Trophoblast cell (in vitro differentiated cells and primary cell): ENCODE measurements around the gene LMBR1L.

Experiments used
- DNase-seq, 2 donors: peaks; one replicate each; pipeline ENCODE4 v3.0.0-alpha.2; 2016
- H2AFZ ChIP-seq: 2 replicates; pipeline ENCODE4 v1.6.1; 2013; ENCODE audit warnings: low read length, moderate library complexity, mild to moderate bottlenecking; ENCODE audit not compliant: insufficient read depth, poor library complexity
- H2AK5ac ChIP-seq: 2 replicates; pipeline ENCODE4 v1.6.1; 2013; ENCODE audit warnings: mild to moderate bottlenecking, low read length
- H2BK120ac ChIP-seq: 2 replicates; pipeline ENCODE4 v1.6.1; 2013; ENCODE audit warnings: low read length, mild to moderate bottlenecking, moderate library complexity; ENCODE audit not compliant: insufficient read depth, poor library complexity
- H2BK12ac ChIP-seq: 2 replicates; pipeline ENCODE4 v1.6.1; 2013; ENCODE audit warnings: mild to moderate bottlenecking, low read length, moderate library complexity
- H2BK5ac ChIP-seq: 2 replicates; pipeline ENCODE4 v1.6.1; 2013; ENCODE audit warnings: low read length, low read depth, moderate library complexity, mild to moderate bottlenecking; ENCODE audit not compliant: poor library complexity
- H3K14ac ChIP-seq: 2 replicates; pipeline ENCODE4 v1.6.1; 2013; ENCODE audit warnings: mild to moderate bottlenecking, low read length
- H3K18ac ChIP-seq: 2 replicates; pipeline ENCODE4 v1.6.1; 2013; ENCODE audit warnings: mild to moderate bottlenecking, low read length
- H3K23ac ChIP-seq: 2 replicates; pipeline ENCODE4 v1.6.1; 2013; ENCODE audit warnings: low read length
- H3K27ac ChIP-seq: 2 replicates; pipeline ENCODE4 v1.5.1; 2013; ENCODE audit warnings: low read depth, mild to moderate bottlenecking, inconsistent platforms, low read length, moderate library complexity
- H3K27me3 ChIP-seq: 2 replicates; pipeline ENCODE4 v1.6.1; 2013; ENCODE audit warnings: inconsistent platforms, mild to moderate bottlenecking, low read length, moderate library complexity; ENCODE audit not compliant: insufficient read depth
- H3K36me3 ChIP-seq, 2 experiments: 1 replicate in 1 of 2; 2 replicates in 1 of 2; pipeline ENCODE4 v1.6.1; 2013; ENCODE audit warnings: low read length in 2 of 2, mild to moderate bottlenecking in 2 of 2, moderate library complexity in 1 of 2; ENCODE audit not compliant: insufficient read depth in 2 of 2, control insufficient read depth in 1 of 2
- H3K4ac ChIP-seq: 2 replicates; pipeline ENCODE4 v1.6.1; 2013; ENCODE audit warnings: low read depth, mild to moderate bottlenecking, low read length, moderate library complexity
- H3K4me1 ChIP-seq, 2 experiments: 1 replicate in 1 of 2; 2 replicates in 1 of 2; pipeline ENCODE4 v1.6.1; 2013; ENCODE audit warnings: low read length in 2 of 2, mild to moderate bottlenecking in 2 of 2, moderate library complexity in 1 of 2; ENCODE audit not compliant: insufficient read depth in 2 of 2, control insufficient read depth in 1 of 2
- H3K4me2 ChIP-seq: 2 replicates; pipeline ENCODE4 v1.6.1; 2013; ENCODE audit warnings: inconsistent platforms, mild to moderate bottlenecking, low read length, moderate library complexity
- H3K4me3 ChIP-seq: 2 replicates; pipeline ENCODE4 v1.5.1; 2013; ENCODE audit warnings: mild to moderate bottlenecking, low read depth, low read length, inconsistent platforms
- H3K79me1 ChIP-seq: one replicate; pipeline ENCODE4 v1.6.1; 2013; ENCODE audit warnings: low read length
- H3K79me2 ChIP-seq: 2 replicates; pipeline ENCODE4 v1.6.1; 2013; ENCODE audit warnings: low read length, mild to moderate bottlenecking; ENCODE audit not compliant: control insufficient read depth, insufficient read depth, poor library complexity
- H3K9ac ChIP-seq: 2 replicates; pipeline ENCODE4 v1.6.1; 2013; ENCODE audit warnings: mild to moderate bottlenecking, low read length
- H3K9me3 ChIP-seq: 2 replicates; pipeline ENCODE4 v1.6.1; 2013; ENCODE audit warnings: low read depth, mild to moderate bottlenecking, control low read depth, inconsistent platforms, low read length; ENCODE audit not compliant: insufficient read depth
- H4K12ac ChIP-seq: 2 replicates; pipeline ENCODE4 v1.6.1; 2013; ENCODE audit warnings: low read depth, mild to moderate bottlenecking, low read length, moderate library complexity
- H4K8ac ChIP-seq: 2 replicates; pipeline ENCODE4 v1.6.1; 2013; ENCODE audit warnings: low read depth, mild to moderate bottlenecking, low read length, moderate library complexity
- H4K91ac ChIP-seq: one replicate; pipeline ENCODE4 v1.6.1; 2013; ENCODE audit warnings: low read depth, mild to moderate bottlenecking, low read length, moderate library complexity
- WGBS: extraction: QIAGEN DNeasy Blood & Tissue Kit; methylation state at CpG from one replicate; pipeline ENCODE4 v1.1.7; 2013; ENCODE audit warnings: missing lambda C conversion rate; ENCODE audit not compliant: insufficient read length, insufficient coverage; ENCODE audit errors: extremely low coverage; 5-methylcytosine and 5-hydroxymethylcytosine counted together

LMBR1L gene

DNA sequence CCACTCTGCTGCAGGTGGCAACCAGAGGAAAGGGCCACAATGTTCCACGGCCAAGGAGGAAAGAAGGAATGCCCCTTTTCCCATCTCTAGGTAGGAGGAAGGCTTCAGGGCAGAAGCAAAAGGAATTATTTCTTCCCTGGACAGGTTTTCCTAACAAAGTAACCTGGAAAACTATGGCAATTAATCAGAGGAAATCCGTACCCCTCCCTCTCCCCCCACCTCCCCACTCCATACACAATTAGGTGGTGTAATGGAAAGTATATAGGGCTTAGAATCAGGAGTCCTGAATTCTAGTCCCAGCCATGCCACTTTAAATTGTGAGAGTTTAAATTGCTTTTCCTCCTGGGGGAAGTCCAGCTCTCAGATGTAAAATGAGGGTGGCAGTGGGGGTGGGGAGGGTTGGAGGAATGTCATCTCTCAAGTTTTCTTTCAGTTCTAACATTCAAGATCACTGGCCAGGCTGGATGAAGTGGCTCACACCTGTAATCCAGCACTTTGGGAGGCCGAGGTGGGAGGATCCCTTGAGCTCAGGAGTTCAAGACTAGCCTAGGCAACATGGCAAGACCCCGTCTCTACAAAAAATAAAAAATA is 17.7 kb downstream of the LMBR1L start:
- H2BK12ac ChIP-seq: no peak overlapping the region
- H2BK120ac ChIP-seq: no peak overlapping the region
- H3K27ac ChIP-seq: no peak overlapping the region
- H3K18ac ChIP-seq: no peak overlapping the region
- H3K4me3 ChIP-seq: no peak overlapping the region
- no peak overlapping the region for H2BK5ac ChIP-seq
- peaks cover 12 to 17% of the 10 kb centered on the region in 2 experiments for H3K36me3 ChIP-seq
- H4K12ac ChIP-seq: no peak overlapping the region
- peak; percentile 47 to 54 for DNase-seq
- no peaks in the 10 kb centered on the region for H3K79me2 ChIP-seq
- H3K23ac ChIP-seq: no peak overlapping the region
- peaks cover 70% of the 10 kb centered on the region for H3K27me3 ChIP-seq
- no peak overlapping the region for H2AFZ ChIP-seq
- no CpG with 5 or more reads among the region's 4 CpGs for WGBS
- no peak overlapping the region for H3K4me2 ChIP-seq
- H3K4me1 ChIP-seq: peaks cover 12 to 29% of the 10 kb centered on the region in 2 experiments
- H3K4ac ChIP-seq: no peak overlapping the region
- no peak overlapping the region for H3K9ac ChIP-seq
- H4K8ac ChIP-seq: no peak overlapping the region
- H2AK5ac ChIP-seq: no peak overlapping the region
- peaks cover 6% of the 10 kb centered on the region for H3K9me3 ChIP-seq
- H3K14ac ChIP-seq: no peak overlapping the region
- H3K79me1 ChIP-seq: no peaks in the 10 kb centered on the region
- no peak overlapping the region for H4K91ac ChIP-seq

GRCh38 chr12:49092086-49092815 is 18.4 kb downstream of the LMBR1L start:
- no peak for DNase-seq
- no peak overlapping the region for H2AK5ac ChIP-seq
- no CpG with 5 or more reads among the region's 32 CpGs for WGBS

GRCh38 chr12:49091836-49092085 is 18.9 kb downstream of the LMBR1L start:
- Histone ChIP-seq H3K9me3 (peaks cover 6% of the 10 kb centered on the region), H3K79me2 (no peaks in the 10 kb centered on the region), H4K8ac (no peak overlapping the region), H2AFZ (no peak overlapping the region), H2BK120ac (no peak overlapping the region), H2BK5ac (no peak overlapping the region), H3K4me3 (no peak overlapping the region), H3K4me2 (peak overlapping the region; percentile 31), H2BK12ac (no peak overlapping the region), H3K4ac (no peak overlapping the region), H3K79me1 (no peaks in the 10 kb centered on the region), H4K12ac (no peak overlapping the region), H3K4me1 (peaks cover 12 to 29% of the 10 kb centered on the region in 2 experiments), H2AK5ac (no peak overlapping the region), H3K14ac (no peak overlapping the region), H3K18ac (no peak overlapping the region), H3K27me3 (peaks cover 70% of the 10 kb centered on the region), H3K23ac (no peak overlapping the region), H4K91ac (no peak overlapping the region), H3K36me3 (peaks cover under 1 to 6% of the 10 kb centered on the region in 2 experiments), H3K27ac (no peak overlapping the region), H3K9ac (no peak overlapping the region)
- WGBS: no CpG with 5 or more reads among the region's 14 CpGs
- DNase-seq: peak in 1 of 2 donors; percentile 32

More at GRCh38 chr12:49092086-49092815, 18.4 kb downstream of the LMBR1L start:
- Histone ChIP-seq H3K4me2 (peak overlapping the region; percentile 5), H3K14ac (no peak overlapping the region), H2BK12ac (no peak overlapping the region), H3K23ac (no peak overlapping the region), H3K79me1 (no peaks in the 10 kb centered on the region), H3K79me2 (no peaks in the 10 kb centered on the region), H3K4me1 (peaks cover 12 to 29% of the 10 kb centered on the region in 2 experiments), H4K8ac (no peak overlapping the region), H3K27me3 (peaks cover 70% of the 10 kb centered on the region), H3K4me3 (no peak overlapping the region), H3K18ac (no peak overlapping the region), H2BK120ac (no peak overlapping the region), H4K91ac (no peak overlapping the region), H2AFZ (no peak overlapping the region), H3K36me3 (peaks cover 5 to 10% of the 10 kb centered on the region in 2 experiments), H3K9ac (no peak overlapping the region), H3K4ac (no peak overlapping the region), H3K9me3 (peaks cover 6% of the 10 kb centered on the region), H4K12ac (no peak overlapping the region), H2BK5ac (no peak overlapping the region), H3K27ac (no peak overlapping the region)

DNA sequence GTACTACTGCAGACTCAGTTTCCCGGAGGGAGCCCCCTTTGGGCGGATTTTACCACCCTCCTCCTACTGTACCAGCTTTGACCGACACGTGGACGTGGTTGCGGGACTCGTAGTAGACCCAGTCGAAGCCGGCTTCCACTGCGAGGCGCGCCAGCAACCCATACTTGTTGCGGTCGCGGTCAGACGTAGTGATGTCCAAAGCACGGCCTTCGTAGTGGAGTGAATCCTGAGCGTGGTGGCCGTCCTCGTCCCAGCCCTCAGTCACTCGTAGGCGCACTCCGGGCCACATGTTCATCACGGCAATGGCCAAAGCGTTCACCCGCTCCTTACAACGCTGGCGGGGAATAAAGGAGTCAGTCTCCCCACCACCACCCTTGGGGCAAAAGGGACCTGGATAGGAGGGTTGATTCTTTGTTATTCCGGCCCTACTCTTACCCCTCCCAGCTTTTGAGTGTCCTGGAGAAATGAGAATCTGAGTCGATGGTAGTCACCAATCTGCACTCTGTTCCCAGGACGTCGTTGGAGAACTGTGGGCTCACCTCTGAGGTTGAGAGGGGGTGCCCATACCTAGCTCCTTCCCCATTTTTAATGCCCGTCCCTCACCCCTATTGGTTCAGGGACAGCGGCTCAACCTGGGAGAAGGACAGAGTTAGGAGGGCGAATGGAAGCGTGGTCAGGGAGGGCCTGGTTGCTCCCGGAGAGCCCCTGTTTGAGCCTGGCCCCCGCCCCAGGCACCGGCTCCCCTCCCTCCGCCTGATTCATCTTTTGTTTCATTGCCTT is 19.4 kb downstream of the LMBR1L start:
- Histone ChIP-seq H3K4ac (no peak overlapping the region), H3K27me3 (peaks cover 70% of the 10 kb centered on the region), H3K27ac (no peak overlapping the region), H3K79me2 (no peaks in the 10 kb centered on the region), H4K12ac (no peak overlapping the region), H3K4me2 (no peak overlapping the region), H3K23ac (no peak overlapping the region), H3K79me1 (no peaks in the 10 kb centered on the region), H2BK12ac (no peak overlapping the region), H3K36me3 (peaks cover 0 to 2% of the 10 kb centered on the region in 2 experiments), H2AFZ (no peak overlapping the region), H4K8ac (no peak overlapping the region), H3K4me1 (peaks cover 12 to 29% of the 10 kb centered on the region in 2 experiments), H3K9me3 (peaks cover 6% of the 10 kb centered on the region), H3K14ac (no peak overlapping the region), H2BK120ac (no peak overlapping the region), H3K18ac (no peak overlapping the region), H2AK5ac (no peak overlapping the region), H2BK5ac (no peak overlapping the region), H3K9ac (no peak overlapping the region), H4K91ac (no peak overlapping the region), H3K4me3 (no peak overlapping the region)
- no peak for DNase-seq
- no CpG with 5 or more reads among the region's 41 CpGs for WGBS
